GM12892 (cell line): ENCODE measurements around the gene GAB1.

Experiments
- POLR2A ChIP-seq: IDR thresholded peaks from 2 replicates; pipeline ENCODE4 v1.6.1; 2011; ENCODE audit warnings: low read depth, low read length, control low read depth
- TAF1 ChIP-seq: IDR thresholded peaks from 2 replicates; pipeline ENCODE4 v1.6.1; 2011; ENCODE audit warnings: low read depth, mild to moderate bottlenecking, control low read depth, low read length, borderline replicate concordance

DNA sequence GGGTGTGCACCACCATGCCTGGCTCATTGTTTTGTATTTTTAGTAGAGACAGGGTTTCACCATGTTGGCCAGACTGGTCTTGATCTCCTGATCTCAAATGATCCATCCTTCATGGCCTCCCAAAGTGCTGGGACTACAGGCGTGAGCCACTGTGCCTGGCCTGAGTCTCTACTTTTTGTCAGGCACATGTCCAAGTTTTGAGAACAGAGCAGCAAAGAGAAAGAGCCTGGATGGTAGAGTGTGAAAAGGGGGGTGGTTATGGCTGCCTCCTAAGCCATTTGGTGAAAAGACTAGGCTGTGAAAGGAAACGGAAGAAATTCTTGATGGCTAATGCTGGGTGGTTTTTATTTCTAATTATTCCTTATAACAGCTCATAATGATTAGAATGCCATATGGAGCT is 63.4 kb downstream of the GAB1 start:
- no peak for TF ChIP-seq TAF1
- no peak for TF ChIP-seq POLR2A
